Measurements from ENCODE around the gene MPG.

DNA sequence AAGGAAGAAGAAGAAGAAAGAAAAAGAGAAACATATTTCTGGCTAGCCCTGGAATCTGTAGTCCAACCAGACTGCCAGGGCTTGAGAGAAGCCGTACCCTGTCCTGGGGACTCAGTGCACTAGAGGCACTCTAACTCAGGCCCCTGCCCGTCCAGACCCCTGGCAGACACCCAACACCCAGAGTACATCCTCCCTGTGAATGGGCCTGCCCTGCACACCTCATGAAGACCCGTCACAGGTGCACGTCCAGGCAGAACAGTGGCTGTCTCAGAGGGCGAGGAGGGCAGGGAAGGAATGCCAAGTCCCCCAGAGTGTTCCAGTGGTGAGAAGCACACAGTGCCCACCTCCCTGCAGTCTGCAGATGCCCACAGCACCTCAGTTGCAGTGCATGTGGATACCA is 23.0 kb downstream of the MPG start:
- no peak for TF ChIP-seq POLR2AphosphoS5 (IDR thresholded peaks at IDR 0.05)
- TF ChIP-seq, protein P1, sequence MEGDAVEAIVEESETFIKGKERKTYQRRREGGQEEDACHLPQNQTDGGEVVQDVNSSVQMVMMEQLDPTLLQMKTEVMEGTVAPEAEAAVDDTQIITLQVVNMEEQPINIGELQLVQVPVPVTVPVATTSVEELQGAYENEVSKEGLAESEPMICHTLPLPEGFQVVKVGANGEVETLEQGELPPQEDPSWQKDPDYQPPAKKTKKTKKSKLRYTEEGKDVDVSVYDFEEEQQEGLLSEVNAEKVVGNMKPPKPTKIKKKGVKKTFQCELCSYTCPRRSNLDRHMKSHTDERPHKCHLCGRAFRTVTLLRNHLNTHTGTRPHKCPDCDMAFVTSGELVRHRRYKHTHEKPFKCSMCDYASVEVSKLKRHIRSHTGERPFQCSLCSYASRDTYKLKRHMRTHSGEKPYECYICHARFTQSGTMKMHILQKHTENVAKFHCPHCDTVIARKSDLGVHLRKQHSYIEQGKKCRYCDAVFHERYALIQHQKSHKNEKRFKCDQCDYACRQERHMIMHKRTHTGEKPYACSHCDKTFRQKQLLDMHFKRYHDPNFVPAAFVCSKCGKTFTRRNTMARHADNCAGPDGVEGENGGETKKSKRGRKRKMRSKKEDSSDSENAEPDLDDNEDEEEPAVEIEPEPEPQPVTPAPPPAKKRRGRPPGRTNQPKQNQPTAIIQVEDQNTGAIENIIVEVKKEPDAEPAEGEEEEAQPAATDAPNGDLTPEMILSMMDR (IDR thresholded peaks at IDR 0.05): no peak
- no peak for TF ChIP-seq POLR2A (IDR thresholded peaks at IDR 0.05)

Data from sigmoid colon (tissue), 4 donors.